Prostate gland (tissue), 2 donors: ENCODE measurements around the gene CCDC188.

Experiments used
- POLR2A ChIP-seq: fragments of 450-650 bp; IDR thresholded peaks from one replicate; pipeline ENCODE4 v1.6.1; 2016; ENCODE audit warnings: antibody characterized with exemption, mild to moderate bottlenecking
- POLR2AphosphoS5 ChIP-seq: sonication (generic); formaldehyde crosslinking; IDR thresholded peaks from one replicate; pipeline ENCODE4 v1.6.1; 2017; ENCODE audit warnings: antibody characterized with exemption
- TF ChIP-seq, protein P1 (sequence below), 4 experiments: fragments of 200-600 bp in 2 of 4; fragments of 450-650 bp in 2 of 4; sonication (generic) in 2 of 4; IDR thresholded peaks; 1 replicate in 3 of 4; 2 replicates in 1 of 4; pipeline ENCODE4 v1.5.1; 2016 to 2019; ENCODE audit warnings: antibody characterized with exemption in 4 of 4, mild to moderate bottlenecking in 2 of 4, moderate library complexity in 2 of 4

GRCh38 chr22:20146777-20147176, 4.1 kb downstream of the CCDC188 start:
- TF ChIP-seq, protein P1, sequence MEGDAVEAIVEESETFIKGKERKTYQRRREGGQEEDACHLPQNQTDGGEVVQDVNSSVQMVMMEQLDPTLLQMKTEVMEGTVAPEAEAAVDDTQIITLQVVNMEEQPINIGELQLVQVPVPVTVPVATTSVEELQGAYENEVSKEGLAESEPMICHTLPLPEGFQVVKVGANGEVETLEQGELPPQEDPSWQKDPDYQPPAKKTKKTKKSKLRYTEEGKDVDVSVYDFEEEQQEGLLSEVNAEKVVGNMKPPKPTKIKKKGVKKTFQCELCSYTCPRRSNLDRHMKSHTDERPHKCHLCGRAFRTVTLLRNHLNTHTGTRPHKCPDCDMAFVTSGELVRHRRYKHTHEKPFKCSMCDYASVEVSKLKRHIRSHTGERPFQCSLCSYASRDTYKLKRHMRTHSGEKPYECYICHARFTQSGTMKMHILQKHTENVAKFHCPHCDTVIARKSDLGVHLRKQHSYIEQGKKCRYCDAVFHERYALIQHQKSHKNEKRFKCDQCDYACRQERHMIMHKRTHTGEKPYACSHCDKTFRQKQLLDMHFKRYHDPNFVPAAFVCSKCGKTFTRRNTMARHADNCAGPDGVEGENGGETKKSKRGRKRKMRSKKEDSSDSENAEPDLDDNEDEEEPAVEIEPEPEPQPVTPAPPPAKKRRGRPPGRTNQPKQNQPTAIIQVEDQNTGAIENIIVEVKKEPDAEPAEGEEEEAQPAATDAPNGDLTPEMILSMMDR (IDR thresholded peaks at IDR 0.05), result no peak
- TF ChIP-seq POLR2A (no peak), POLR2AphosphoS5 (no peak)
